ENCODE data around the gene FBRSL1.
"Not testable (repeated sequence)": the region's sequence is repeated elsewhere in the genome, so short reads cannot be mapped to it uniquely, and the experiment has no call there.

FBRSL1 gene

DNA sequence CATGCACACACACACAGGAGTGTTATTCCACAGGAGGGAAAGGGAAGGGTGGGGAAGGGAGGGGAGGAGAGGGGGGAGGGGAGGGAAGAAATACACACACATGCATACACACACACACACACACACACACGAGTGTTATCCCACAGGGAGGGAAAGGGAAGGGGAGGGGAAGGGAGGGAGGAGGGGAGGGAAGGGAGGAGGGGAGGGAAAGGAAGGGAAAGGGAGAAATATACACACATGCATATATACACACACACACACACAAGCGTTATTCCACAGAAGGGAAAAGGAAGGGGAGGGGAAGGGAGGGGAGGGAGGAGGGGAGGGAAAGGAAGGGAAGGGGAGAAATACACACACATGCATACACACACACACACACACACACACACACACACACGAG lies 19.6 kb upstream of the FBRSL1 start:
- DNase-seq (ENCODE audit: low spot score): no peak

- DNase-seq (ENCODE audit: low spot score): no peak
Measured at GRCh38 chr12:132471011-132471857, 18.7 kb upstream of the FBRSL1 start.

DNA sequence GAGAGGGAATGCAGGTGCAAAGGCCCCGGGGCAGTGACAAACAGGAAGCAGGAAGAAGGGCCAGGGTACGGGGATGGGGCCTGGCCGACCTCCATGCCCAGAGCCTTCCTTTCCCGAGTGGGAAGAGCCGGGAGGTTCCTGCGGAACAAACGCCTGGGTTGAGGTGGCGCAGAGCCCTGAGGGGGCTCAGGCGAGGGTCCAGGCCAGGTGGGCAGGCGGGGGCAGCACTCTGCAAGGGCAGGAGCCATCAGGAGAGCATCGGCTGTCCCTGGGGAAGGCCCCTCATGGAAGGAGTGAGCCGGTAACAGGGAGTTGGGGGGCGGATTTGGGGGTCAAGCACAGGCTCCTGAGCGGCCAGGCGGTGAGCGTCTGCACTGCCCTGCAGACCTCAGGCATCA lies 18.1 kb upstream of the FBRSL1 start:
- DNase-seq (ENCODE audit: low spot score): no peak

DNA sequence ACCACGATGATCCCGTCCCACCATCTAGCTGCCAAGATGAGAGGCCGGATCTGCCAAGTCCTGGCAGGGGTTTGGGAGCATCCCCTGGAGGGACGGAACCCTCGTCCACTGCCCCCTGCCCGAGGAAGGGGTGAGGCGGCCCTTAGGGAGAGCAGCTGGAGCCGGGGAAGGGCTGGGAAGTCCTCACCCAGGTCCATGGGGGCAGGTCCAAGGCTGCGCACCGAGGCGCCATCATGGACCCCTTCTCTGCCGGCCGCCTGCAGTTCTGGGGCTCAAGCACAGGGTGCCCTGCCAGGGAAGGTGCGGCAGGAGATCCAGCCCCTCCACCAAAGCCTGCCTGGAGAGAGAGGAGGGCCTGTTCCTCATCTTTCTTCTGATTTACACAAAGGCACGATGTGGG lies 17.6 kb upstream of the FBRSL1 start:
- DNase-seq (ENCODE audit: low spot score): no peak

DNA sequence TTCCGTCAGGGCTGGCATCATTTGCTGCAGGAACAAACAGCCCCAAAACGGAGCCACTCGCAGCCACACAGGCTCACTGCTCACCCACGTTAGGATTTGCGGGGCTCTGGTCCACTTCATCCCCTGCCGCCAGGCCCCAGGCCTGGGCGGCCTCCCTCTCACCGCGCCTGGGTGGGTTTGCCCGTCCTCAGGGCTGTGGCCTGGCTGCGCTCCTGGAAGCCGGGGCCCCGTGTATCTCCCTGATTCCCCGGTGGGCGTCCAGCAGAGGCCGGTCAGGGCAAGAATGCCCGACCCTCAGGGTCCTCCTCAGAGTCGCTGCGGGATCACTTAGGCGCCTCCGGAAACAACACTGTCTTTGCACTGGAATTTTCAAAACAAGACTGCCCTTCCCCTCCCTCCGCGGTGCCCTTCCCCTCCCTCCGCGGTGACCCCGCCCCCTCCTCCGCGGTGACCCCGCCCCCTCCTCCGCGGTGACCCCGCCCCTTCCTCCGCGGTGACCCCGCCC lies 15.7 kb upstream of the FBRSL1 start:
- no peak for DNase-seq (ENCODE audit: low spot score)

DNA sequence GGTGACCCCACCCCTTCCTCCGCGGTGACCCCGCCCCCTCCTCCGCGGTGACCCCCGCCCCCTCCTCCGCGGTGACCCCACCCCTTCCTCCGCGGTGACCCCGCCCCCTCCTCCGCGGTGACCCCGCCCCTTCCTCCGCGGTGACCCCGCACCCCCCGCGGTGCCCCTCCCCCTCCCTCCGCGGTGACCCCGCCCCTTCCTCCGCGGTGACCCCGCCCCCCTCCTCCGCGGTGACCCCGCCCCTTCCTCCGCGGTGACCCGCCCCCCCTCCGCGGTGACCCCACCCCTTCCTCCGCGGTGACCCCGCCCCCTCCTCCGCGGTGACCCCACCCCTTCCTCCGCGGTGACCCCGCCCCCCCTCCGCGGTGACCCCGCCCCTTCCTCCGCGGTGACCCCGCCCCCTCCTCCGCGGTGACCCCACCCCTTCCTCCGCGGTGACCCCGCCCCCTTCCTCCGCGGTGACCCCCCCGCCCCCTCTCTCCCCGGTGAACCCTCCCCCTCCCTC lies 15.1 kb upstream of the FBRSL1 start:
- not testable (repeated sequence) for DNase-seq (ENCODE audit: low spot score)

- peak; percentile 56 for DNase-seq (ENCODE audit: low spot score)
Measured at GRCh38 chr12:132475304-132476037, 14.5 kb upstream of the FBRSL1 start.

DNA sequence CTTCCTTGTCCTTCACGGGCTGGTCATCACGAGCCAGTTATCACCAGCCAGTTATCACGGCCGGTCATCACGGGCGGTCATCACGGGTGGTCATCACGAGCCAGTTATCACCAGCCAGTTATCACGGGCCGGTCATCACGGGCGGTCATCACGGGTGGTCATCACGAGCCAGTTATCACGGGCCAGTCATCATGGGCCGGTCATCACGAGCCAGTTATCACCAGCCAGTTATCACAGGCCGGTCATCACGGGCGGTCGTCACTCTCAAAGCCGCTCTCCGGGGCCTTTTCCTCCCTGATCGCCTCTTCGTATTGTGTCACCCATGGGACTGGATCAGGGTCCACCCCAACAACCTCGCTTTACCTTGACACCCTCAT lies 13.9 kb upstream of the FBRSL1 start:
- DNase-seq (ENCODE audit: low spot score): no peak

DNA sequence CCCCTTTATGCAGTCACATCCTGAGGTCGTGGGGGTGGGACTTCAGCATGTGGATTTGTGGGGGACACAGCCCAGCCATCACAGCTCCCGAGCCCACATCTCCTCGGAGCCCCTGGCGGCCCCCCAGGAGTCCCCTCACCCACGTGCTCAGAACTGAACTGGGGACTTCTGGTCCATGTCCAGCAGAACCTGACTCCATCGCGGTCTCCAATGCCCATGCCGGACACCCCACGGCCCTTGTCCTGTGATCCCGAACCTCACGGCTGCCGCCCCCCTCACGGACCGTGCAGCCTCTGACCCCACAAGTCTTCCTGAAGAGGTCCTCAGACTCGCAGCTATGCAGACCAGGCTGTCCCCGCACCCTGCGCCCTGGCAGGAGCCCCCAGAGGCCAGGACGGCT lies 13.5 kb upstream of the FBRSL1 start:
- DNase-seq (ENCODE audit: low spot score): no peak

DNA sequence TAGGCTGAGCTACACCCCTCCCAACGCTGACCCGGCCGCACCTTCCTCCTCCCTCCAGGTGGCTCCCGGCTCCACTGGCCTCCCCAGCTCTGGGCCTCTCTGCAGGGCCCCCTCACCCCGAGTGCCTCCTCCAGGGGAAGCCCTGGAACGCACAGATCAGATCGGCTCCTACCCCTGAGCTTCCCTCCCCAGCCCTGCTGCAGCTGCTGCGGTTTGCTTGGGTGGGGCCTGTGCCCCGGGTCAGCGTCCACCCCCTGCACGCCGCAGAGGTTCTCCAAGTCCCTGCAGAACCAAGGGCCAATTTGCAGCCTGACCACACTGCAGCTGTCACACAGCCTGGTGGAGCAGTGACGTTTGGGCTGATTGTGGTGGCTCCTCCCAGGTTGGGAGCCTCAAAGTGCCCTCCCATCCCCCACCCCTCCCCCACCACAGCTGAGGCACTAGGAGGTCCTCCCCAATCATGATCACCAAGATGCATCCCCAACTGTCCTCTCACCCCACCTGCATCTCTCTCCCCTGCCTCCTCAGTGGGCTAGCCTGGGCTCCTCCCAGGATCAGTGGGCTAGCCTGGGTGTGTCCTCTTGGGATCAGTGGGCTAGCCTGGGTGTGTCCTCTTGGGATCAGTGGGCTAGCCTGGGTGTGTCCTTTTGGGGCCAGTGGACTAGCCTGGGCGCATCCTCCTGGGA lies 12.8 kb upstream of the FBRSL1 start:
- DNase-seq (ENCODE audit: low spot score): no peak

- no peak for DNase-seq (ENCODE audit: low spot score)
Measured at GRCh38 chr12:132477703-132478432, 12.1 kb upstream of the FBRSL1 start.

DNA sequence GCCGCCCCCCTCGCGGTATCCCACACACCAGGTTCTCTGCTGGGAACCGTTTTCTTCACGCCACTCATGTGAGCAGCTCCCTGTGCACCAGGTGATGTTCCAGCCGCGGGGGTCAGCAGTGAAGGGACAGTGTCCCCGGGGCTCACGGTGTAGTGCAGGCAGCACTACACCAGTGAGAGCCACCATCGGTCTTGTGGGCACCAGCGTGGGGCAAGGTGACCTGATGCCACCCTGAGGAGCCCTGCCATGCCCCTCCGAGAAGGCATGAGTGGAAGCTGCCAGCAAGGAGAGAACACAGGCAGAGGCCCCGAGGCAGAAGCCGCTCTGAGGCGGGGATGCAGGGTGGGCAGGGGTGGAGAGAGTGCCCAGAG lies 11.5 kb upstream of the FBRSL1 start:
- no peak for DNase-seq (ENCODE audit: low spot score)

DNA sequence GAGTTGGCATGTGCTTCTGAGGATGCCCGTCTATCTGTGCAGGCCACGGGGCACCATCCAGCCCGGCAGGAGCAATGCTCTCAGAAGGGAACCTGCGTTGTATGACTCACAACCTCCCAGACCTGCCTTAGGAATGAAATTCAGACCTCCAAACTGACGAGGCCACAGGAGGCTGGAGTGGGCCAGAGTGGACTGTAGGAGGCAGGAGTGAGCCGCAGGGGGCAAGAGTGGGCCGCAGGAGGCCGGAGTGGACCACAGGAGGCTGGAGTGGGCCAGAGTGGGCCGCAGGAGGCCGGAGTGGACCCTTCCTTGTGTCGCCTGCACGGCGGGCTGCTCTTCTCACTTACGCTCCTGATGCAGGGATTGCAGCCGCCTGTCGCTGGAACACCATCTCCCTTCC lies 11.1 kb upstream of the FBRSL1 start:
- DNase-seq (ENCODE audit: low spot score): no peak

DNA sequence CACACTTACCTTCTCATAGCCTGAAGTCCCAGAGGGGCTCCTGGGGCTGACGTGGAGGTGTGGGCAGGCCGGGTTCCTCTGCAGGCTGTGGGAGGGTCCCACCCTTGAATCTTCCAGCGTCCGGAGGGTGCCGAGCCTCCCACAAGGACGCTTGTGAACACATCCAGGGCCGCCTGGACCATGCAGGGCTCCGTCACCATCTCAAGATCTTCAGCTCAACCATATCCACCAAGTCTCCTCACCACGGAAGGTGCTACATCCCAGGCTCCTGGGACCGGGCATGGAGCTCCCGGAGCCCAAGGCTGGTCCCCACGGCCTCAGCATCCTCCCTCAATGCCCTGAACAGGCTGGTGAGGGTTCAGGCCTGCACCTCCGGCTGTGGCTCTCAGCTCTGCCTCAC lies 10.7 kb upstream of the FBRSL1 start:
- no peak for DNase-seq (ENCODE audit: low spot score)

DNA sequence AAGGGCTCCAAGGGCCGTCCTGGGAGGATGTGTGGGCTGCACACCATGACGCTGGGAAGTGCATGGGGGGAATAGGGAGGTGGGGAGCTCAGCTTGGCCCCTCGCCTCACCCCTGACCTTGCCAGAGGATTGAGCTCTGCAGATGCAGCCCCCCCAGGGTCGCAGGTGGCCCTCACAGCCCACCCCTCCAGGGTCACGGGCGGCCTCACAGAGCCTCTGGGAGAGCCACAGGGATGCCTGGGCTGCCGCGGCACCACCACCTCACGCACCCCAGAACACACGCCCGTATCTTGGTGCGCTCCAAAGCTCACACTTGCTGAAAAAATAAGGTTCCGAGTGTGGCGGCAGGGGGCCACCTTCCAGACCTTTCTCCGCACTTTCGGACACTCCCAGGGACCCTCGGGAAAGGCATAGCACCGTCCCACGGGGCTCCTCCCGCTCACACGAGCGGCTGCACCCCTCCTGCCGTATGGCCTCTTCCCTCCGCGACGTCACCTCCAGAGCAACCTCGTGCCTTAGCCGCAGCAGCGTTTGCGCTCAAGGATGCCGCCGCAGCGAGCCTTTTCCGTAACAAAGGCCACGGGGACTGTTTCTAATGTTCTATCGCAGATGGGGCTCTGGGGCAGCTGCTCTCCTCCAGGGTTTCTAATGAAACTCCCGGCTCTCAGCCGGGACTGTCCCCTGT lies 9.9 kb upstream of the FBRSL1 start:
- DNase-seq (ENCODE audit: low spot score): no peak

GRCh38 chr12:132480623-132481132 lies 9.3 kb upstream of the FBRSL1 start:
- DNase-seq (ENCODE audit: low spot score): no peak

DNA sequence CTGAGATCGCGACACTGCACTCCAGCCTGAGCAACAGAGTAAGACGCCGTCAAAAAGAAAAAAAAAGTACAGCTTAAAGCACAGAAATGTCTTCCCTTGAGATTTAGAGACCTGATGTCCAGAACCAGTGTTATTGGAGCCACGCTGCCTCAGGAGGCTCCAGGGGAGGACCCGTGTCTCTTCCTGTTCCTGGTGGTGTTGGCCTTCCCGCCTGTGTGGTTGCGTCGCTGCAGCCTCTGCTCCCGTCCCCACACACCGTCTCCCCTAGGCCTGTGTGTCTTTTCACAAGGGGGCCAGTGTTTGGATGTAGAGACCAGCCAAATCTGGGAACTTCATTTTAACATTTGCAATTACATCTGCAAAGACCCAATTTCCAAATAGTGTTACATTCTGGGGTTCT lies 8.6 kb upstream of the FBRSL1 start:
- no peak for DNase-seq (ENCODE audit: low spot score)

GRCh38 chr12:132481771-132482745 lies 7.9 kb upstream of the FBRSL1 start:
- DNase-seq (ENCODE audit: low spot score): no peak

GRCh38 chr12:132482771-132483170 lies 7.2 kb upstream of the FBRSL1 start:
- no peak for DNase-seq (ENCODE audit: low spot score)

DNA sequence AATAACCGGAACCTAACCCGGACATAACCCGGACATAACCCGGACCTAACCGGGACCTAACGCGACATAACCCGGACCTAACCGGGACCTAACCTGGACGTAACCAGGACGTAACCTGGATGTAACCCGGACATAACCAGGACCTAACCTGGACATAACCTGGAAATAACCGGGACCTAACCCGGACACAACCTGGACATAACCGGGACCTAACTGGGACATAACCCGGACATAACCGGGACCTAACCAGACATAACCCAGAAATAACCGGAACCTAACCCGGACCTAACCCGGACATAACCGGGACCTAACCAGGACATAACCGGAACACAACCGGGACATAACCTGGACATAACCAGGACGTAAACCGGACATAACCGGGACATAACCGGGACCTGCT lies 6.7 kb upstream of the FBRSL1 start:
- DNase-seq (ENCODE audit: low spot score): no peak
